NCI-H226 (cell line): ENCODE results near the gene CTXND1.
"Not testable (repeated sequence)": the region's sequence is repeated elsewhere in the genome, so short reads cannot be mapped to it uniquely, and the experiment has no call there.

Source experiments
- DNase-seq: peaks from one replicate; pipeline ENCODE4 v3.0.0-alpha.2; 2015

Gene CTXND1

GRCh38 chr15:80252121-80252518 is at the start of gene CTXND1:
Gene CTXND1 (minus strand): TSS chr15:80252213. CDS start chr15:80201949, 50,264 bp downstream.
- no peak for DNase-seq

GRCh38 chr15:80301472-80301871 is 49.5 kb upstream of the CTXND1 start:
- DNase-seq: no peak

GRCh38 chr15:80295777-80296176 is 43.8 kb upstream of the CTXND1 start:
- not testable (repeated sequence) for DNase-seq

- DNase-seq: no peak
Measured at GRCh38 chr15:80292079-80292478, 40.1 kb upstream of the CTXND1 start.

GRCh38 chr15:80290891-80291290 is 38.9 kb upstream of the CTXND1 start:
- DNase-seq: not testable (repeated sequence)

- DNase-seq: no peak
Measured at GRCh38 chr15:80289528-80290495, 37.8 kb upstream of the CTXND1 start.

GRCh38 chr15:80288131-80288530 is 36.1 kb upstream of the CTXND1 start:
- no peak for DNase-seq

GRCh38 chr15:80286055-80286454 is 34.0 kb upstream of the CTXND1 start:
- DNase-seq: no peak

GRCh38 chr15:80285379-80285778 is 33.4 kb upstream of the CTXND1 start:
- DNase-seq: no peak

GRCh38 chr15:80283531-80283930 is 31.5 kb upstream of the CTXND1 start:
- DNase-seq: no peak

- no peak for DNase-seq
Measured at GRCh38 chr15:80277147-80277546, 25.1 kb upstream of the CTXND1 start.

- DNase-seq: peak; percentile 49
Measured at GRCh38 chr15:80275961-80276360, 23.9 kb upstream of the CTXND1 start.

GRCh38 chr15:80274996-80275395 is 23.0 kb upstream of the CTXND1 start:
- DNase-seq: no peak

- DNase-seq: no peak
Measured at GRCh38 chr15:80274554-80274953, 22.5 kb upstream of the CTXND1 start.

- DNase-seq: no peak
Measured at GRCh38 chr15:80272987-80273386, 21.0 kb upstream of the CTXND1 start.

- no peak for DNase-seq
Measured at GRCh38 chr15:80270472-80270871, 18.5 kb upstream of the CTXND1 start.

GRCh38 chr15:80268101-80268500 is 16.1 kb upstream of the CTXND1 start:
- no peak for DNase-seq

GRCh38 chr15:80267658-80268057 is 15.6 kb upstream of the CTXND1 start:
- no peak for DNase-seq

GRCh38 chr15:80266745-80267144 is 14.7 kb upstream of the CTXND1 start:
- DNase-seq: no peak

- no peak for DNase-seq
Measured at GRCh38 chr15:80266113-80266512, 14.1 kb upstream of the CTXND1 start.

- no peak for DNase-seq
Measured at GRCh38 chr15:80265021-80265420, 13.0 kb upstream of the CTXND1 start.

- no peak for DNase-seq
Measured at GRCh38 chr15:80264031-80264430, 12.0 kb upstream of the CTXND1 start.

- DNase-seq: no peak
Measured at GRCh38 chr15:80260551-80260950, 8.5 kb upstream of the CTXND1 start.

- DNase-seq: no peak
Measured at GRCh38 chr15:80259942-80260510, 8.0 kb upstream of the CTXND1 start.
